HG03575 (cell line): ENCODE measurements around the gene EAPP.
"Not testable (repeated sequence)": the region's sequence is repeated elsewhere in the genome, so short reads cannot be mapped to it uniquely, and the experiment has no call there.

ENCODE experiments used
- ATAC-seq: cut with Tn5 transposase; IDR thresholded peaks from one replicate; pipeline ENCODE4 v1.9.1; 2021; ENCODE audit not compliant: unreplicated experiment, insufficient number of reproducible peaks, low FRiP score; ENCODE audit errors: extremely low read depth

The EAPP gene

GRCh38 chr14:34539407-34540180 is at the start of gene EAPP:
TSS of gene EAPP (minus strand) at chr14:34539701. CDS start at chr14:34539628, 73 bp downstream.
- peak; percentile 84 for ATAC-seq

- no peak for ATAC-seq
These were observed 44.0 kb upstream of the EAPP start for GRCh38 chr14:34583525-34583924.

- no peak for ATAC-seq
These were observed 42.7 kb upstream of the EAPP start for GRCh38 chr14:34582117-34582680.

- no peak for ATAC-seq
These were observed 40.9 kb upstream of the EAPP start for GRCh38 chr14:34580381-34580780.

GRCh38 chr14:34571771-34572170 is 32.3 kb upstream of the EAPP start:
- ATAC-seq = no peak

GRCh38 chr14:34569750-34570149 is 30.2 kb upstream of the EAPP start:
- no peak for ATAC-seq

- no peak for ATAC-seq
These were observed 29.3 kb upstream of the EAPP start for GRCh38 chr14:34568803-34569202.

GRCh38 chr14:34562776-34563150 is 23.3 kb upstream of the EAPP start:
- no peak for ATAC-seq

GRCh38 chr14:34562037-34562775 is 22.7 kb upstream of the EAPP start:
- ATAC-seq = not testable (repeated sequence)

- peak; percentile 19 for ATAC-seq
These were observed 17.0 kb upstream of the EAPP start for GRCh38 chr14:34556498-34556829.

- ATAC-seq = peak; percentile 65
These were observed 16.3 kb upstream of the EAPP start for GRCh38 chr14:34555583-34556497.

- no peak for ATAC-seq
These were observed 15.2 kb upstream of the EAPP start for GRCh38 chr14:34554540-34555250.

GRCh38 chr14:34549276-34549966 is 9.9 kb upstream of the EAPP start:
- ATAC-seq = not testable (repeated sequence)

- no peak for ATAC-seq
These were observed 9.0 kb upstream of the EAPP start for GRCh38 chr14:34548472-34548981.

GRCh38 chr14:34547136-34547520 is 7.6 kb upstream of the EAPP start:
- ATAC-seq = peak; percentile 20

GRCh38 chr14:34546272-34547135 is 7.0 kb upstream of the EAPP start:
- ATAC-seq = peak; percentile 57
